GM21825 (cell line): ENCODE measurements around the gene COQ5.
A peak's percentile ranks its signal among the peaks of the same experiment; 100 is the strongest.
"Not testable (repeated sequence)": the region's sequence is repeated elsewhere in the genome, so short reads cannot be mapped to it uniquely, and the experiment has no call there.

ENCODE experiments used
- ATAC-seq: cut with Tn5 transposase; IDR thresholded peaks from one replicate; pipeline ENCODE4 v1.9.1; 2021; ENCODE audit warnings: mild to moderate bottlenecking, moderate library complexity; ENCODE audit not compliant: unreplicated experiment

COQ5 gene

GRCh38 chr12:120529641-120530417, 871 bp upstream of the COQ5 start:
- ATAC-seq = no peak

DNA sequence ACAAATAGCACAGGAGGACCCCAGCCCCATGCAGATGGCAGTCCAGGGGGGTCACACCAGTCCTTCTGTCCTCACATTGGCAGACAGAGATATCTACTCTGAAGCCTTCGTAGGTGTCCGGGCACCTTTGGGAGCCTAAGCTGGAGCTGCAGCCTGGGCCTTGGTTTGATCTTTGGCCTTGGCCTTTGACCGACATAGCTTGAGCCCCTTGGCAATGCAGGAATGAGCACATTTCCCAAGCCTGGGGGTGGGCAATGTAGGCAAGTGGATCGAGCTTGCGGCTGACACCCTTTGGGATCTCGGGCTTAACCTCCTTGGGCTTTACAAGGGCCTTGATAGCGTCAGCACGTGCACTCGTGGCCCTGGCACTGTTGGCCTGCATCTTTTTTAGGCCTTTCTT, 6.4 kb downstream of the COQ5 start:
- ATAC-seq = no peak

DNA sequence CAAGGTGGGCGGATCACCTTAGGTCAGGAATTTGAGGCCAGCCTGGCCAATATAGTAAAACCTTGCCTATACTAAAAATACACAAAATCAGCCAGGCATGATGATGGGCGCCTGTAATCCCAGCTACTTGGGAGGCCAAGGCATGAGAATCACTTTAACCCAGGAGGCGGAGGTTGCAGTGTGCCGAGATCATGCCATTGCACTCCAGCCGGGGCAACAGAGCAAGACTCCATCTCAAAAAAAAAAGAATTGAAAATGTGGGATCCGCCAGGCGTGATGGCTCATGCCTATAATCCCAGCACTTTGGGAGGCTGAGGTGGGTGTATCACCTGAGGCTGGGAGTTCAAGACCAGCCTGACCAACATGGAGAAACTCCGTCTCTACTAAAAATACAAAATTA, 9.6 kb downstream of the COQ5 start:
- ATAC-seq = not testable (repeated sequence)

DNA sequence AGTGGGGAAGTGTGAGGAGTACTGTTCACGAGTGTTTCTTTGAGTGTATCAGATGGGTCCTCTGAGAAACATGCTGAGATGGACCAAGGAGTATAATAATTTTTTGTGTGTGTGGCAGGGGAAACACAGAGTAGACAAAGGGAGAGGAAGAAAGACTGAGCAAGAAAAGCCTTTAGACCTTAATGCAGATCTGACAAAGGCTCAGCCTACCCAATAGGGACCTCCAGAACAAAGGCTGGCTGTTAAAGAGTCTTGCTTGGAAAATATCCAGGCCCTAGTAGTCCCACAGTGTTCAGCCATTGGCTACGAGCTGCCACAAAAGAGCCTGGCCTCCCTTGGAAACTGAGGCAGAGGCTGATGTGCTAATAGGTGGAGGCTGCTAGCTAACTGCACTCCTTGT, 13.5 kb downstream of the COQ5 start:
- no peak for ATAC-seq

- no peak for ATAC-seq
Observed at GRCh38 chr12:120514002-120514401, 15.0 kb downstream of the COQ5 start.

DNA sequence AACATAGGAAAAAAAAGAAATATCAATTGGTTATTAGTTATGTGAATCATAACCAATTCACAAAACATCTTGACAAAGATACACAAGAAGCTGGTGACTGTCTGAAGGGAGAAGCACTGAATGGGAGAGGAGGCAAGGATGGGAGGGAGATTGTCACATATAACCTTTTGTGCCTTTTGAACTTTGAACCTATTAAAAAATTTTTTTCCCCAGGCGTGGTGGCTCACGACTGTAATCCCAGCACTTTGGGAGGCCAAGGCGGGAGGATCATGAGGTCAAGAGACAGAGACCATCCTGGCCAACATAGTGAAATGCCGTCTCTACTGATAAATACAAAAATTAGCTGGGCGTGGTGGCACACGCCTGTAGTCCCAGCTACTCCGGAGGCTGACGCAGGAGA, 20.4 kb downstream of the COQ5 start:
- ATAC-seq = no peak

- ATAC-seq = no peak
Observed at GRCh38 chr12:120504587-120504986, 24.4 kb downstream of the COQ5 start.

- ATAC-seq = no peak
Observed at GRCh38 chr12:120500581-120500980, 28.4 kb downstream of the COQ5 start.

GRCh38 chr12:120498870-120499515, 30.0 kb downstream of the COQ5 start:
- no peak for ATAC-seq

DNA sequence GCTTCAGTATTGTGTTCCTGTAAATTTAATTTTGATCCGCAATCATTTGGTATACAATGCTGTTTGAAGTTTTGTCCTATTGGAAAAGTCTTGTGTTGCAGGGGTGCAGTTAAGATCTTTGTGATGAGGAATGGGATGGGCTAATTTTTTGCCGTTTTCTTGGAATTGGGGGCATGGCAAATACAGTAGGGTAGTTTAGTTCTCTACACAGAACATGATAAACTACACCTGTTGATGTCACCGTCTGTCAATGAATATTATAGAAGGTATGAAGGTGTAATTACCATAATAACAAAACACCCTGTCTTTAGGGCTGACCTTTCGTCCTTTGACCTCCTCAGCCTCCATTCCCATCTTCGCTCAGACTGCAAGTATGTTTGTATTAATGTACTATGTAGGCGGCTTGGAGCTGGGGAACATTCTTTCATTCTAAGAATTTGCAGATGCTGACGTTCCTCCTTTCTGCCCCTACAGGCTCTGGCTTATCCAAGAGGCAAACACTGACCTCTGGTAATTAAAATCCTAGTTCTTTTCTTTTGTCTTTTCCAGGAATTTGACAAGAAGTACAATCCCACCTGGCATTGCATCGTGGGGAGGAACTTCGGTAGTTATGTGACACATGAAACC, 31.3 kb downstream of the COQ5 start:
- ATAC-seq = no peak

DNA sequence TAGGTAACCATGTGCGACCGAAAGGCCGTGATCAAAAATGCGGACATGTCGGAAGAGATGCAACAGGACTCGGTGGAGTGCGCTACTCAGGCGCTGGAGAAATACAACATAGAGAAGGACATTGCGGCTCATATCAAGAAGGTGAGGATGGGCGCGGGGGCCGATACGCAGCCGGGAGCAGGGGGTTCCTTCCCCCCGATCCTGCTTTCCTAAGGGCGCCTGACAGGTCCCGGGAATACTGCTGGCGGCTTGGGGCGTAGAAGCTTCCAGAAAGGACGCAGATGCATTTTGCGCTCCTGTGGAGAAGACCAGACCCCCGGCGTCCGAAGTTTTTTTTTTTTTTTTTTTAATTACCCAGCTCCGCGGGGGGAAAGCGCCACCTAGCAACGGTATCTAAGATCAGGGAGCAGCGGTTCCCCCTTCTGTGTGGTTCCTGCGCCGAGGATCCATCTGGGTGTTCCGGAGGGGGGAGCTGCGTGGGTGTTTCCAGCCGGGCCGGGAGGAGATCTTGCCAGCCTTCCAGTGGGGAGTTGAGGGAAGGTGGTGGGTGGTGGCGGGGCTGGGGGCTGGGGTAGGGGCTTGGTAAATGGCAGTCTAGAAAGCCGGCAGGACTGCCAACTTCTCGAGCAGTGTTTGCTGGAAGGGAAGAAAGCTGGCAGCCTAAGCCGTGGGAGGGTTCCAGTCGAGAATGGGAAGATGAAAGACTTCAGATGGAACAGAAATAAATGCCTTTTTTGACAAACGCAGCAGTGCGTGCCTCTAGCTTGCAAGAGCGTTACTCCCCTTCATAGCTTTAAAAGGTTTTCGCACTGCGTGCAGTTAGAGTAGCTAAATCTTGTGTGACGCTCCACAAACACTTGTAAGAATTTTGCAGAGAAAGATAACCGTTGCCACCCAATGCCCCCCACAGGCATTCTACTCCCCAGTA, 32.3 kb downstream of the COQ5 start:
- ATAC-seq = peak; percentile 1

GRCh38 chr12:120495731-120496412, 33.1 kb downstream of the COQ5 start, which contains the start of gene DYNLL1:
TSS of gene DYNLL1 (plus strand) at chr12:120496113. CDS start at chr12:120496422, 309 bp downstream.
- peak; percentile 91 for ATAC-seq

DNA sequence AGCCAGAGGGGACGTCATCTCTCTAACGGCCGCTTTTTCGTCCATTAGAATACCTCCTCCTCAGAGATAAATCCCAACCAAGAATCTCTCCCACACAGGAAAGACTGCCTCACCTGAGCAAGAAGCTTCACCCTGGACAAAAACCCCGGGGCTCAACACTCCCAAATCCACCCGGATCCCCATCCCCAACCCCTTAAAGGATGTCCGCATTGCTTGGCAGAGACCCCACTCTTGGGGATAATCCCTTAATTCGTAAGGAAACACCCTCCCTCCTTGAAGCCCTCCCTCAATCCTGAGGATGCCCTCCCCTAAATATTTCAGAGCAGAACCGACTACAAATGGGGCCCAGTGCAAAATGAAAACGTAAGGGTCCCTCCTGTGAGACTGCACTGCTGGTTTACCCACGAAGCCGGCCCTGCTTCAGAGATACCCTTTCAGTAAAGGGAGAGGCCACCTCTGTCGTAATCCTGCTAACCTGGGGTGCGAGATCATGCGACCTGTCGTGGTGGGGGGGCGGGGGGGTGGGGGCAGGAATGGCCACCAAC, 33.7 kb downstream of the COQ5 start:
- no peak for ATAC-seq

DNA sequence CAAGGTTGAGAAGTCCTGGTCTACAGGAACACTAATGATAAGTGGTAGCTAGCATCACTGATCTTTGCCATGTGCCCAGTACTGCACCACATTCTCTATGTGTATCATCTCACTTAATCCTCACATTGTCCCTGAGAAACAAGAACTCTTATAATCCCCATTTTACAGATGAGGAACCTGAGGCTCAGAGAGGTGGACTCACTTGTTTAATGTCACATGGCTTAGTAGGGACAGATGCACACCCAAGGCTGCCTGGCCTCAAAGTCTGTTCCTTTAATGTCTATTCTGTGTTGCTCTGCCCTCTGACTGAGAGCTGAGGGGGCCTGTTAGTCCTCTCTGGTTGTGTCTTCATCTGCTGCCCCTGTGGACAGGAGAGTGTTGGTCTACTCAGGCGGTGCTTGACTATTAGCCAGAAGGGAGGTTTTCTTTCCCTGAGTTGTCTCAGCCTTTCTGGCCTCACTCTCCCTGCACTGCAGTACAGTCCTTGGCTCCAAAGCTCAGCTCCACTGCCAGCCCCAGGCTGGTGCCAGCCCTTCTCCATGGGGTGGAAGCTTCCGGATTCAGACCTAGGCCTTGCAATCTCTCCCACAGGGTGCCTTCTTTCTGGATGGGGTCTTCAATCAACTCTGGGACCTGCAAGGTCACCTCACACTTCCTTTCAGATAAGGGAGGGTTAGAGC, 38.0 kb downstream of the COQ5 start:
- ATAC-seq = no peak

DNA sequence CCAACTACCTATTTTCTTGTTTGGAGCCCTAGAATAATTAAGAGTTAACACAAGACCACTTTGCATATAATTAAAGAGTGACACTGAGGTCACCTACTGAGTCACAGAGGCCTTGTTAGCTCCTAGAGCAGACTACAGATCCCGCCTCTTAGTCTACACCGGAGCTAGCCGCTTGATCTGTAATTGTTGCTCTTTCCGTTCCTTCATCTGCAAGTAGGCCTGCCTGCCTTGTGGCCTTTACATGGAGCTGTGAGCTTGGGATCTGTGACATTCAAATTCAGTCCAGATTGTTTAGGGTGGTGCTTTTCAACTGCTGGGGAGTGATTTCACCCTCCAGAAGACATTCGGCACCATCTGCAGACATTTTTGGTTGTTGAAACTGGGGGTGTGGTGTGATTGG, 38.6 kb downstream of the COQ5 start:
- ATAC-seq = no peak

DNA sequence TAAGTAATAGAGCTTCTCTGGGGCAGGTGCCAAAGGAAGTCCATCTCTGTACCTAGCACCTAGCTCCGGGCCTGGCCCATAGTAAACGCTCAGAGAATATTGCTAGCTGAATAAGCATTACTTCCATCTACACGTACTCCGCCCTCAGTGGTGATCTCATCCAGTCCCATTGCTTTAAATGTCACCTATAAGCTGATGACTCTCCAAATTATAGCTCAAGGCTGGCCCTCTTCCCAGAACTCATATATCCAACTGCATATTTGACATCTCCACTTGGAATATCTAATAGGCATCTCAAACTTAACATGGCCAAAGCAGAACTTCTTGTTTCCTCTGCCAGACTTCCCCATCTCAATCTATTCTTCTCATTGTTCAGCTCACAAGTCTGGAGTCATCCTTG, 39.9 kb downstream of the COQ5 start:
- no peak for ATAC-seq

DNA sequence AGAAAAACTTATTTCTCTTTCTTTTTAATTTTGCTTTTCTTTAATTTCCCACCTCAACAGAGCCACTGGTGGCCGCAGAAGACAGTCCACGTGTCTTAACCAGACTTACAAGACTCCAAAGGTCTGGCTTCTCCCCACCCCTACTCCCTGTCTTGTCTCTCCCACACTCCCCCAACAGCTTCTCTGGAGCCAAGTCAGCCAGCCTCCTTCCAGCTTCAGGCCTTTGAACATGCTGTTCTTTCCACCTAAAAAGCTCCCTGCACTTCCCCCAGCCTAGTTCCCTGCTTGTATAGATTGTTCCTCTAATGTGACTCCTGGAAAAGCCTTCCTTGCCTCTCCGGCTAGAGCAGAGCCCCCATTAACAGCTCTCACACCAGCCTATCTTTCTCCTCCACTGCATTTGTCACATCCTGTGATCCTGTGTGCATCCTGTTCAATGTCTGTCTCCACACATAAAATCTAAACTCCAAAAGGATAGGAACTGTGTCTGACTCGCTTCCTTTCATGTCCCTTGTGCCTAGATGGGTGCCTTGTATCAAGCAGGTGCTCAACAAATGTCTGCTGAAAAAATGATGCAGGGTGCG, 40.8 kb downstream of the COQ5 start:
- no peak for ATAC-seq

DNA sequence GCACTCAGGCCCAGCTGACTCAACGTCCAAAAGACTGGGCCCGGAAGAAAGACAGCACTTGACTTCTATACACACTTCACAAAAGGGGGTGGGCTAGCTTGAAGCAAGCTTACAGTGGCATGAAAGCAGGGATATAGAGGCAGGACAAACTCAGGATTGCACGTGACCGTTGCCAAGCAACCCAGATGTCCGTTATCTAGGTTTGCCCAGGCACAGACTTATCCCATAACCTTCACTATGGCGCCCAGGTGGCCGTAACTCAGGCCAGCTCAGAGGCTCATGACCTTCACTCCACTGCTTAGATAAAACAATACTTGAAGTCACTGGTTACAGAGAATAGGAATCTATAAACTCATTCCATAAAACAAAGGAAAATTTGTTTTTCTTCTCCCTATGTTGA, 41.4 kb downstream of the COQ5 start:
- not testable (repeated sequence) for ATAC-seq
